ENCODE measurements around the gene ARHGEF11.

DNA sequence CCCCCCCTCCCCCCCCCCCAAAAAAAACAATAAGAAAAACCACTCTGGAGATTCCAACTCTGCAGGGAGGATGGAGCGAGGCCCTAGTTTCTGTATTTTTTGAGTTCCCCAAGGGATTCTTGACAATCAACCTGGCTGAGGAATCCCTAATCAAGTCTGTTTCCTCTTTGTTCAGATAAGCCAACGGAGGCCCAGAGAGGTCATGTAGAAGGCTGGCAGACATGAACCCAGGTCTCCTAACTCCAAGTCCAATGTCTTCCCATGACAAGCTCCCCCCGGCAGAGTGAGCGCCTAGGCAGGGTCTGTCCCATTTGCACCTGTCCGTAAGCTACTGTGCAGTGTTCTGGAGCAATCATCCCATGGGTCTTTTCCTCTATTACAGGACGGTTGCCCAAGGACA is 85.6 kb downstream of the ARHGEF11 start:
- no peak for TF ChIP-seq EZH2 (IDR thresholded peaks at IDR 0.05; ENCODE audit: low read length)
- no peak for TF ChIP-seq CTCF (optimal IDR thresholded peaks at IDR 0.05 in 1 of 3, IDR thresholded peaks at IDR 0.05 in 1 of 3, conservative IDR thresholded peaks at IDR 0.05 in 1 of 3; ENCODE audit: extremely low read depth in 1 of 3, insufficient read depth in 2 of 3, low read length in 3 of 3)
